Measurements from ENCODE around the gene TTLL5. TPM values are rescaled to one million over a fixed set of nuclear protein-coding genes. Genes with fewer than 3 reads are reported as not detected.

The TTLL5 gene
- total and polyA plus RNA-seq, 9 of the 15 experiments (the other 6 are each of a cell fraction or from before 2014, with no cell fraction given), result 4.1 to 18.9 (median 12.6) TPM

GRCh38 chr14:75842551-75842950 is 181.5 kb downstream of the TTLL5 start:
- peak; percentile 76 for TF ChIP-seq MEIS2 (IDR thresholded peaks at IDR 0.05; ENCODE audit: partially characterized antibody)
- TF ChIP-seq GATA2 (CRISPR knock-in tag; IDR thresholded peaks at IDR 0.05), result 0 out of 2 replicates have a peak, but pooled peaks have one; percentile 27
- peak; percentile 66 for TF ChIP-seq PKNOX1 (IDR thresholded peaks at IDR 0.05)
- TF ChIP-seq, protein P1, sequence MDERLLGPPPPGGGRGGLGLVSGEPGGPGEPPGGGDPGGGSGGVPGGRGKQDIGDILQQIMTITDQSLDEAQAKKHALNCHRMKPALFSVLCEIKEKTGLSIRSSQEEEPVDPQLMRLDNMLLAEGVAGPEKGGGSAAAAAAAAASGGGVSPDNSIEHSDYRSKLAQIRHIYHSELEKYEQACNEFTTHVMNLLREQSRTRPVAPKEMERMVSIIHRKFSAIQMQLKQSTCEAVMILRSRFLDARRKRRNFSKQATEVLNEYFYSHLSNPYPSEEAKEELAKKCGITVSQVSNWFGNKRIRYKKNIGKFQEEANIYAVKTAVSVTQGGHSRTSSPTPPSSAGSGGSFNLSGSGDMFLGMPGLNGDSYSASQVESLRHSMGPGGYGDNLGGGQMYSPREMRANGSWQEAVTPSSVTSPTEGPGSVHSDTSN (CRISPR knock-in tag; IDR thresholded peaks at IDR 0.05; ENCODE audit: low read depth), result no peak
- TF ChIP-seq, protein P1 (tag; conservative IDR thresholded peaks at IDR 0.05; ENCODE audit: low read depth), result peak; percentile 27; the same call in 1 of the 2 replicates
- 0 out of 2 replicates have a peak, but pooled peaks have one; percentile 9 for TF ChIP-seq ETV1 (tag; conservative IDR thresholded peaks at IDR 0.05; ENCODE audit: low read depth)
- TF ChIP-seq BRF2 (IDR thresholded peaks at IDR 0.05; ENCODE audit: borderline replicate concordance, insufficient read depth, insufficient read length), result no peak
- TF ChIP-seq TEAD4 (IDR thresholded peaks at IDR 0.05; ENCODE audit: low read length), result no peak
- no peak for TF ChIP-seq TEAD4 (CRISPR knock-in tag; IDR thresholded peaks at IDR 0.05; ENCODE audit: borderline replicate concordance)
- Histone ChIP-seq H4K20me1 (replicated peaks; ENCODE audit: control insufficient read depth, insufficient read depth, low read length) (no peaks in the 10 kb centered on the region), H3K27ac (ENCODE audit: extremely low read depth, low read depth, low read length) (no peak overlapping the region), H3K27me3 (ENCODE audit: control insufficient read depth in 2 of 2, insufficient read depth in 2 of 2, low read length in 2 of 2) (no peaks in the 10 kb centered on the region), H3K4me1 (replicated peaks in 1 of 2; ENCODE audit: control insufficient read depth in 2 of 2, insufficient read depth in 2 of 2, low read length in 2 of 2) (peaks cover 0 to 13% of the 10 kb centered on the region in 2 experiments; a peak in 3 of 5 replicates), H2AFZ (ENCODE audit: low read depth, low read length) (no peak overlapping the region), H3K79me2 (ENCODE audit: control insufficient read depth, insufficient read depth, low read length) (no peaks in the 10 kb centered on the region), H3K9ac (ENCODE audit: insufficient read depth in 1 of 2, low read depth in 2 of 2, low read length in 2 of 2) (no peak overlapping the region), H3K4me3 (no peak overlapping the region), H3K9me3 (replicated peaks; ENCODE audit: control insufficient read depth, insufficient read depth, low read depth, low read length) (no peaks in the 10 kb centered on the region), H3K4me2 (ENCODE audit: insufficient read depth, low read length) (0 out of 2 replicates have a peak overlapping the region, but pooled peaks have one; percentile 3), H3K36me3 (ENCODE audit: control insufficient read depth, insufficient read depth, low read length) (no peaks in the 10 kb centered on the region), H3K9me1 (ENCODE audit: control insufficient read depth, insufficient read depth, low read length) (no peaks in the 10 kb centered on the region)
- no TSS peak for BruUV-seq (replicated peaks)
- intact Hi-C loops (cut with micrococcal nuclease), result no loop called here
- FAIRE-seq (peak; percentile 29), ATAC-seq (peak; percentile 84), DNase-seq (ENCODE audit: extremely low read depth in 1 of 4, low spot score in 3 of 4) (peak in 2 of 4 experiments; percentile 21 to 30)
- in situ Hi-C loops (cut with MboI), result no loop called here
- WGBS (ENCODE audit: insufficient coverage, low coverage, missing lambda C conversion rate), result 0% methylated on average over 3 of the region's 3 CpGs
- ChIA-PET CTCF (ENCODE audit: low intra/inter-chr PET ratio) (no interaction called here), POLR2A (no interaction called here)
